UCSD-AML1 (cell line): ENCODE results near the gene MACROD2.

ENCODE experiments used
- DNase-seq: peaks from one replicate; lab custom pipeline; 2025; ENCODE audit not compliant: unreplicated experiment; lab: John Stamatoyannopoulos, UW

Gene MACROD2

DNA sequence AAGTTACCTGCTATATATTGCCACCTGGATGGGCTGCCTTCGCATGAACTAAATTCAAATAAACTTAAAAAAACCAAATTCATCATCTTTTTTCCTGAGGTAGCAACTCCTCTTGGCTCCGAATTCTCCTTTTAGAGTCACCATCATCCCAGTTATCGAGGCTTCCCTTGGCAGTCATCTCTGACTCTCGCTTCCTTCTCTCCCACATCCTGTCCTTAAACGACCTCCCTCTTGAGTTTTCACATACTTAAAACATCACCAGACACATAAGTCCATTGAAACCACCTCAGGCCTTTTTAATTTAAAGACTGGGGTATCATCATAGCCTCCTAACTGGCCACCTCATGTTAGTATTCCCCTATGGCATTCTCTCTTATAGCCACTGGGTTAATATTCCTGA lies 638.2 kb downstream of the MACROD2 start:
- no peak for DNase-seq

DNA sequence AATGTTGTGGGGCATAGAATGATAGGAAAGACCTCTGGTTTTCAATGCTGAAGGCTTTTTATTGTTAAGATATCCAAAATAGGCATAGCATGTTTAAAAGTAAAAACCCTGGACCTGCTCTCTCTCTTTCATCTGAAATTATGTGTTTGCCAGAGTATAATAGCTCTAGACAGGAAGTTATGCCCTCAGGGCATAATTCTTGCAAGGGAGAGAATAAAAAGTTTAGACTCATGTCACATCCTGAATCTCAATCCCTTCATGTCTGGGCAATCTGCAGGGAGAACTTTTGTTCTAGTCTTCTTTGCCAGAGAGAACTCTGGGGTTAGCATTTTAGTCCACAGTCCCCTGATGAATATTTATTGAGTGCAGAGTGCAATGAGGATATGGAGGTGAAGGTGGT lies 639.3 kb downstream of the MACROD2 start:
- no peak for DNase-seq

DNA sequence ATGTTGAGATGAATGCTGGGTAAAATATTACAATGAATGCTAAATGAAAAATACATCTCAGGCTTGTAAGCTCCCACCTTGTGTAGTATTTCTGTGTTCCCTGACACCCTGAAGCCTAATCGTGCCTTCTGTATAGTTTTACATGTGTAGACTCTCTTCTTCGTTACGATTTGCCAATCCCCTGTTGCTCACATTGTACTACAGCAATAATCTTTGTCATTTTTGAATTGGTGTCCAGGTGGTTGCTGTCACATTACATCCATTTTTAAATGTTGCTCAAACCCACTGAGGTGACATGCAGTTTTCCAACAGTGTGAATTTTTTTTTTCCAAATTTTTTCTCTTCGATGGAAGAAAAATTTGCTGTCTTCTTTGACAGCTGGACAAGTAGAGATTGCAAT lies 642.1 kb downstream of the MACROD2 start:
- no peak for DNase-seq

DNA sequence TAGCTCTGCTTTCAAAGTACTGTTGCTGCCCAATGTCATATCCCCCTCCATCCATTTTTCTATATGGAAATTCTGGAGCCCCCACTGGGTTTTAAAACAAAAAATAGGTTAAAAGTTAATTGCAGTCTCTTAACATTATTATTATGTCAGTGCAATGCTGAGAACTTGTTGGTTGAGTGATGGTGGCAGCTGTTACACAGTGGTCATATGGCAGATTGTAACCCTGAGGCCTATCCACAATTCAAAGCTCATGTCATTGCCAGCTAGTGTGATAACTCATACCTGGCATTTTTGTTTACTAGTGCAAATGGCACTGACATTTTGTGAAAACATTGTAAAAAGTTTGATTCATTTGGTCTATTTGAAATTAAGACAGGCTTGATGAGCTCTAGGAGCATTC lies 647.8 kb downstream of the MACROD2 start:
- DNase-seq, result no peak

DNA sequence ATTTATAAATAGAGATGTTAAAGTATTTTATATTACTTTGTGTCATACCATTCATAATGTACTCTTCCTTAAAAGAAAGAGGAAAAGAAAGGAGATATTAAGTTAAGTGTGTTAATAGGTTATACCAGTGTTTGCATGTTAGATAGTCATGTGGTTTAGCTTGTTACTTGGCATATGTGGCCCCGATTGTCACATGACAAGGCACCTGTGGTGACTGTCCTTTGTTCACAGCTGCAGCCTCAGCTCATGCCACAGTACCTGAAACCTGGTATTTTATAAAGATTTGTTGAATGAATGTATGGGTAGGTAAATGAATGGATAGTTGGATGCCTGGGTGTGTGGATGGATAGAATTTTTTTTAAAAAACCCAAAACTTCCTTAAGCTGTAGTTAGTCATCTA lies 648.2 kb downstream of the MACROD2 start:
- no peak for DNase-seq

DNA sequence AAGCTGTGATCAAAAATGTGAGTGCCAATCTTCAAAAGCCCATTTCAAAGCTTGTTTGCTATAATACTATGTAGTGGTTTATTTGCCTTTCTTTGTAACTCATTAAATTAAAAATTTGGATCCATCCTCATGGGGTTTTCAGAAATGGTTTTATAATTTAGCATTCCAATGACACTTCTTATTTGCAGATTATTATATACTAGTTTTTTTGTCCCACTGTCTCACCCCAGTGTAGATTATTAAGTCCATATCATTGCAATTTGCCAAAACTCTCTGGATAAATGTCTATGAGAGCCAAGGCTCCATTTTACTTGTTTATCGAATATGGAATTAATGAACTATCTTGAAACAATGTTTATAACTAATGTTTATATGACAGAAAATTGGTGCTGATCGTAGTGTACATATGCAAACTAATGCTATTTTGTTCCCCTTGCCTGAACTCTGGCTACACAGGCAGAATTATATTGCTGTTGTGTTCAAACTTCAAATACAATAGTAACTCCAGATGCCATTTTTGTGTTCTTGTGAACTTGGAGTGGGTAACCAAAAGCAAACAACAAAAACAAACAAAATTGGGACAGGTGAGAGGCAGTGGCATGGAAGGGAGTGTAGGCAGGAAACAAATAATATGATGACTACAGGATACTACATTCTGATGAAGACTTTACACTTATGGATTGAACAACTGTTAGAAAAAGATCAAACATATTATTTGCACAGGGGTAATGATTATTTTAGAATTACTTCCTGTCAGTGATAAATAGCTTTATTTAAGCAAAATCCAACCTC lies 649.2 kb downstream of the MACROD2 start:
- no peak for DNase-seq

DNA sequence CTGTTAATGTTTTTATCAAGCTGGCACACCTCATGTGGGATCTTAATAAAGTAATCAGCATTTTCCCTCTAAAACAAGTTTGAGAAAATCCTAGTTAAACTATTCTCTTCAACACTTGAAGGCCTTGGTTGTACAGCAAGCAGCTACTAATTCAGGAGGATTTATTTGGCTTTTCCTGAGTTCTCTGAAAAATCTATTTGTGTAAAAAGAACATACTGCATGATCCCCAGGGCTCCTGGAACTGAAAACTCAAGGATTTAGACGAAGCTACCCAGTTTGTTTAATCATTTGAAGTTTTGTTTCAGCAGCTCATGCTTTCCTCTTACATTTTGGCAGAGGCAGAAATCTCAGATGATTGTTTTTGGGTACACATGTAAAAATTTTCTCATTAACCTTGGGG lies 651.7 kb downstream of the MACROD2 start:
- no peak for DNase-seq

DNA sequence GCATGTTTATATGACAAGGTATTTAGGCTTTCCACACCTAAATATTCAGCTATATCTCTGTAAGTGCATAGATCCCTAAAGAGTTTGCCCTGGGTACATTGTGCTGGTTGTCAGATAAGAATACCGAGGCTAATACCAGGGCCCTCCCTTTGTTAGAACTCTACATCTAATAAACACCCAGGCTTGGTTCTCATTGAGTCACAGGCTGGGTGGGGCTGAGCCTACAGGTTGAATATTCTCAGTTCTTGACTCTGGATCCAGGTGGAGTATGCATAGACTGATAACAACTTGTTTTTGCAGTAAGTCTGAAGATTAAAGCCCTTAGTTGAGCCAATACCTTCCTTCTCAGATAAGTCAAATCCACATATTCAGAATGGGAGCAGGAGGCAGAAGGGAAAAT lies 654.3 kb downstream of the MACROD2 start:
- DNase-seq, result no peak

DNA sequence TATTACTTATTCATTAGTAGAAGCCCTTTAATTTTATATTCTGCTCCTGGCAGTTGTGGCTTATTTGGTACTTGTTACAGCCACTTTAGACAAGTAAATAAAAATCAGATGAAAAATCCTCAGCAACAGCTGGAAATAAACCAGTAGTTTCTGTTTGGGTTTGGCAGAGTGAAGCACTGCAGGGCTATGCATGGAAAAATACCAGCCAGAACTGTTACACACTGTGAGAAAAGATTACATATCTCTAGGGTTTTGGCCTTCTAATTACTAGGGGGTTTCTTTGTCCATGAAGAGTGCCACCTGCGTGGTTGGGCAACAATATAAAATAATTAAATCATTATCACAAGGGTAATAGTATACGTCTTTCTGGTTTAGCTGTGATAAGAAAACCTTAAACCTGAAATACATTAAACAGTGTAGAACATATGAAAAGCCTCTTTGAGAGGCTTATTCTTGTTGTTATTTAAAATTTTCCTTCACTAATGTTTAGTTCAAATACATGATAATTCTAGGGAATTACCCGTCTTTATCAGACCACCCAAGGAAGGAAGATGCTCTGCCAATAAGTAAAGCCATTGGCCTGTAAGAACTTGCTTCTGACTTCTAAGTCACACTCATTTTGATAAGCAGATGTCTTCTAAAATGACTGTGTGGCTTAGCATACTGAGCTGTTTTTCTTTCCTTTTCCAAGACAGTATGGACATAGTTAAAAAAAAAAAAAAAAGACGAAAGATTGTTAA lies 662.1 kb downstream of the MACROD2 start:
- no peak for DNase-seq

DNA sequence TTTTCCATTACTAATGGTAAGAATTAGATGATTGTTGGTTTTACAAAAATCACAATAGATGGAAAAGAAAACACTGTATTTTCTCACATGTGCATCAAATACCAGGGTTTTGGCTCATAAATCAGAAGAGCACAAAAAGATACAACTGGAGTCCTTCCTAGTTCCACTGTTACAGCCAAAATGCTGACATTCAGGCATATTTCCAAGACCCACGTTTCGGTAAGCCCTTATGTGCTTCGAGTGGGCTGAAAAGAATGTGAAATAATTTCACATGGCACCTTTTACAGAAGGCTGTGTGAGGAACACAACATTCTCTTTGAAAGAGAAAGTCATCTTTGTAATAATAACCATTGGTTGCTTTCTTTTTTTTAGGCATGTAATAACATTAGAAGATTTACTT lies 668.8 kb downstream of the MACROD2 start:
- no peak for DNase-seq

DNA sequence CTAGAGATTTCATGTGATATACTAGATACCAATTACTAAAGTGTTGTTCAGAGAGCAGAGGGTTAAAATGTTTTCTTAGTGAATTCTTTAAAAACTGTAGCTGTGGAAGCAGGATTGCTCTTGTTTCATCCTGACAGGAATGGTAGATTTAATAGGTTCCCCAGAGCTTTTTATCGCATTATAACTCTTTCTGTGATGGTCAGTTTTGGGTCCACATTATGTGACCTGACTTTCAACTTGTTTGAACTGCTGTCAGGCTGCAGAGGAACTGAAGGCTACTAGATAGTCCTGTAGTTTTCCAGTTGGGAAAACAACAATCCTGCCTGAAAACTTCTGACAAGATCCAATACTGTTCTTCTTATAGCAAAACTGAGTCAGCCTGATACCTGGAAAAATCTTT lies 671.4 kb downstream of the MACROD2 start:
- DNase-seq, result no peak

DNA sequence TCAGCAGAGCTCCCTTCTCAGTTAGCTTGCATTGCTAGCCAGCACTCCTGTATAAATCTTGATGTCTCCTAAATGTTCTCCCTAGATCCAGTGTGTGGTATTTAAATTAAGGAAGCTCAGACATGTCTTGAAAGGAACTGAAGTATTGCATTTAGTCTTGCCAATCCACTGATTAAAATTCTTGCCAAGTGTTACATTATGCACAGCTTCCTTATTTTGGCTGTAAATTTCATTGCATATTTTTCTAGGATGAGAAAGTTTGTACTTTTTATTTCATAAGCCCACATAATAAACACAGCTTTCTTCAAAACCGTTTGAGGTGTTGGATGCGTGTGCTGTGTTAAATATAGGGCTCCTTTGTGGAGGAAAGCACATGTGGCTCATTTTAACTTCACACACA lies 671.9 kb downstream of the MACROD2 start:
- no peak for DNase-seq

DNA sequence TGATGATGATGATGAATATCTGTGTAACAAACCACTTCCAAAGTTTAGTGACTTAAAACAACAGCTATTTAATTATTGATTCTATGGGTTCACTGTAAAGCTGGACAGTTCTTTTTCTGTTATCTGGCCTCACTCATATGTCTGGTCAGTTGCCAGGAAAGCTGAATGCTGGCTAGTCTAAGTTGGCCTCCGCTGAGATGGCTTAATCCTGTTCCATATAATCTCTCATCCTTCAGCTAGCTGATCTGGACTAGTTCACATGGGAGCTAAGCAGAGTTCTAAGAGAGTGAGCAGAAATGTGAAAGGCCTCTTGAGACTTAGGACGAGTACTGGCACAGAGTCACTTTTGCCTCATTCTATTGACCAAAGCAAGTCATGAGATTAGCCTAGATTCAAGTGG lies 676.8 kb downstream of the MACROD2 start:
- no peak for DNase-seq

DNA sequence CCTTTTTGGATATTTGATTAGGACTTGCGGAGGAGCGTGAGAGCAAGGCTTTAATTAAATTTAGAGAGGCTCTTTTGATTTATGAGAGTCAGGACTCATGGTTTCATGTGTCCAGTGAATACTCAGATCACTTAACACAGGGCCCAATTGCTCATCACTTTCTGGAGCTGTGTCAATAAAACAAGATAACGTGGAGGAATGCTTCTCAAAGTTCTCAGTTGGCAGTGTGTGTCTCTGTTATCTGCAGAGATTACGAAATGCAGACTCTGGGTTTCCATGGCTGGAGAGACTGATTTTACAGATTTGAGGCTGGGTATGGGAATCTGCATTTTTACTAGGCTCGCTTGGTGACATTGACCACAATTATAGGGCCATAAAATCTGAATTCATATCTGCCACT lies 677.8 kb downstream of the MACROD2 start:
- DNase-seq, result no peak

DNA sequence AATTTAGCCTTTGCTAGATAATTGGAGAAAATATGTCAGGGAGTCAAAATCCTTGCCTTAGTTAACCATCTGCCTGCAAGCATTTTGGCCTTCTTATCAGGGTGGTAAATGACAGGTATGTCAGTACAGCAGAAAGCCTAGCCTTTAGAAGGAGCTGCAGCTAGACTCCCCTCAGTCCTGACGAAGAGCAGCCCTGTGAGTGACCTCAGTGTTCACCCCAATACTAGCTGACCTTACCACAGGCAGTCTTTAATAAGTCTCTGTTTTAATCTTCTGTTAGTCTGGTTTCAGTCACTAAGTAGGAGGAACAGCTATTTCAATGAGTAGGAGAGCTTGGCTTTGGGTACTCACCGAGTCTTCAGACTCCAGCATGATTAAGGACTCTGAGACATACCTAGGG lies 682.1 kb downstream of the MACROD2 start:
- no peak for DNase-seq

DNA sequence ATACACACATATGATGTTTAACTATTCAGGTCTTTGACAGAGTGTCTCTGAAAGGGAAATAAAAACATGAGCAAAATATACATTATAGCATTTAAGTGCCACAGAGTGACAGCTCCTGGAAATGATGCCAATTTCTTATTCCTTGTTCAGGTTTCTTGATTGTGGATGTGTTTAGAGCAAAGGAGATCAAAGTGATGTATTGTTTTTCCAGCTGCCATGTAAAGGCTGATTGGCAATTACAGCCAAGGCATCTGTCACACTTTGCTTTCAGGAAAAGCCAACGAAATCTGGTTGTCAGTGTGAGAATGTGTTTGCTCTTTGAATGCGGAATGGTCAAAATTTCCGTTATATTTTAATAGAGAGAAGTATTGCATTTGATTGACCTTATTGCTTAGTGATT lies 689.9 kb downstream of the MACROD2 start:
- no peak for DNase-seq

DNA sequence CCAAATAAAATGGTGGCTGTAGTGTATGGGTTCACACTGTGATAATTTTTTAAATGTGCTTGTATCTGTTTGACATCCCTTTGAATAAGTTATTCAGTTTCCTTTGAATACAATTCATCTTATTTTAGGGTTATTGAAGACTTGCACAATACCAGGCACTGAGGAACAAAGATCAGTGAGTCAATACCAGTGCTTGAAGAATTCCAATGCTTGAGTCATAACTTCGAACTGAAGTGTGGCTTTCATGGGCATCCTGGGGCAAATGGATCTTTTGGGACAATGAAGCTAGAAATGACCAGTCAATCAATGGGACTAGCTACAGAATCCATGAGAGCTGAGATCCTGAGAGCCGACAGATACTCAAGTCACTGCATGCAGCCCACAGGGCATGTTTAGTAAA lies 692.0 kb downstream of the MACROD2 start:
- no peak for DNase-seq

DNA sequence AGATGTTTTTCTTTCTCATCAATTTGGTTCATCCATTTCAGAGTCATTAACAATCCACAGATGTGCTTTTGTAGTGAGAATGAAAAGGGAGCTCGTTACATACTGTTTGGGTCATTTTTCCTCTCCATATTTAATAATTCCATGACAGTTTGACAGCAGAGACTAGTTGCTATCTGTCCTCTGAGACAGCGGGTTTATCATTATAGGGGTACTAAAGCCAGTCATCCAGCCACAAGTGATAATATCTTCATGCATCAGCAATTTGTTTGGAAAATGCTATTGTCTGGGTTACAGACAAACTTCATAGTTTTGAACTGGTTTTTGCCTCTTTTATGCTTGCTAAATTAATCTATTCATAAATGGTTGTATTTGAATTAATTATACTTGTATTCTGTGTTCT lies 692.7 kb downstream of the MACROD2 start:
- no peak for DNase-seq

DNA sequence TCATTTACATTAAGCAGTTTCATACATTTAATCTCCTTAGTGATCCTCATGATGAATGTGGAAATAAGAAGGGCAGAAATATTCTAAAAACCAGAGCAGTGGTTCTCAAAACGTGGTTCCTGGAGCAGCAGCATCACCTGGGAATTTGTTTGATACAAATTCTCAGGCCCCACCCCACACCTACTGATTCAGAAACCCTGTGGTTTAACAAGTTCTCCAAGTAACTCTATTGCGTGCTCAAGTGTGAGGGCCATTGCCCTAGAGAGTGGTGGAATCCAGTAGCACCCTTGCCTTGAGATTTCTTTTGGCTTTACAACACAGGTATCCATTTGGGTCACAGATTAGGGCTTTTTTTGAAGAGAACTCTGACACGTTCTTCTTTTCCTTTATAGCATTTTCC lies 696.7 kb downstream of the MACROD2 start:
- DNase-seq, result no peak

DNA sequence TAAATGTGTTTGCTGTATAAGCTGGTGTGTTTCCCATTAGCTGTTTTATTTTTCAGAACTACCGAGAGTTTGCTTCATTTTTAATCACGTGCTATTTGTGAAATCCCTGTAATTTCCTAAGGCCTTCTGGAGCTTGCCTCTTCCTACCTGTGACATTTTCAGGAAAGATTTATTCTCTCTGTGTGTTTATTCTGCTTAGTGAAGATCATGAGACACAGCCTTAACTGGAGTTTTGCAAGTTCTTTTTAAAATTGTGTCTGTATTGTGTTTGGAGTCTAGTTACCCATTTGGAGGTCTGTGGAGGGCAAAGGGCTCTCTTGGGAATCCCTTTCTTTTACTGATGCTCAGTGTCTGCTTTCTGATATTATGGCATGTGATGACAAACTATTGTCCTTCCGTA lies 701.2 kb downstream of the MACROD2 start:
- no peak for DNase-seq

DNA sequence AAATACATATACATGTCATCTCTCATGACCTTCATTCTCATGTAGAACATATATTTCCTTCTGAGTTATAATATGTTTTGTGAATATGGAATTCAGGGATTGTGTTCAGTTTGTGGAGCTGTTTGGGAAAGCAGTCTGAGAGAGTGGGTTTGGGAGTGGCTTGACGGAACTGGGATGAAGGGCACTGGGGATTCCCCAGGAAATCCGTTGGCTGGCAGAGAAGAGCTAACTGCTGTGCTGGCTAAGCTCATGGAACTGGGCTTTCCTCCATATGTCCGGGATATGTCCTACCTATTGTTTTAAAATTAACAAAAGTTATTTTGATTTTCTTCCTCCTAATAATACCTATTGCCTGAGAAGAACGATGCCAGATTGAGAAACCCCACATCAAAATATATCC lies 701.6 kb downstream of the MACROD2 start:
- no peak for DNase-seq

DNA sequence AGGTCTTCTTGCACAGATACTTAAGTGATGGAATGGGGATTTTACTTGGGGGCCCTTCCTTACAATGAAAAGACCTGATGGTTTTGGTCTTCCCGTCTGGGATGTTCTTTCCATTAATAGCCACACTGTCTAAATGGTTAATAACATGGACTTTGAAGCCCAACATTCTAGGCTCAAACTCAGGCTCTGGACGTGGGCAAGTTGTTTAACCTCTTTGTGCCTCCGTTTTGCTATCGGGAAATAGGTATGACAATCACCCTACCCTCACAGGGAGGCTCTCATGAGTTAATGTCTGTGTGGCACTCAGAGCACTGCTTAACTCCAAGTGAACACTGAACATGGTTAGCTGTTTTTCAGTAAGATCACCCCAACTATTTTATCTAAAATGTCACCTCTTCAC lies 702.8 kb downstream of the MACROD2 start:
- DNase-seq, result no peak
